ENCODE data around the gene WIPF3. TPM values are rescaled to one million over a fixed set of nuclear protein-coding genes. Genes with fewer than 3 reads are reported as not detected.

The WIPF3 gene, protein sequence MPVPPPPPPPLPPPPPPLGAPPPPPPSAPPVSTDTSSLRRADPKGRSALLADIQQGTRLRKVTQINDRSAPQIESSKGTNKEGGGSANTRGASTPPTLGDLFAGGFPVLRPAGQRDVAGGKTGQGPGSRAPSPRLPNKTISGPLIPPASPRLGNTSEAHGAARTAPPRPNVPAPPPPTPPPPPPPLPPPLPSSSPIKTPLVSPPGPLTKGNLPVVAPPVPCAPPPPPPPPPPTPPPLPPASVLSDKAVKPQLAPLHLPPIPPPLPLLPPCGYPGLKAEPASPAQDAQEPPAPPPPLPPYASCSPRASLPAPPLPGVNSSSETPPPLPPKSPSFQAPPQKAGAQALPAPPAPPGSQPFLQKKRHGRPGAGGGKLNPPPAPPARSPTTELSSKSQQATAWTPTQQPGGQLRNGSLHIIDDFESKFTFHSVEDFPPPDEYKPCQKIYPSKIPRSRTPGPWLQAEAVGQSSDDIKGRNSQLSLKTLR
- total RNA-seq = not detected in 2 replicates

- Mint-ChIP-seq H3K4me3 (ENCODE audit: low read depth) (no peak within 1 kb of the TSS), H3K36me3 (ENCODE audit: low read depth) (no peaks in the 10 kb centered on the region), H3K9me3 (no peaks in the 10 kb centered on the region), H3K27me3 (ENCODE audit: low read depth) (peaks cover 63% of the 10 kb centered on the region), H3K27ac (no peak within 1 kb of the TSS), H3K4me1 (ENCODE audit: low read depth) (peaks cover 2% of the 10 kb centered on the region)
- intact Hi-C loops (cut with micrococcal nuclease) = no loop called here
- no peak for DNase-seq (ENCODE audit: low spot score)
These were observed at the start of gene WIPF3 for GRCh38 chr7:29806208-29806994. Gene WIPF3, plus strand, starts transcription at chr7:29806508. Its CDS starts 28,217 bp downstream, at chr7:29834725.

DNA sequence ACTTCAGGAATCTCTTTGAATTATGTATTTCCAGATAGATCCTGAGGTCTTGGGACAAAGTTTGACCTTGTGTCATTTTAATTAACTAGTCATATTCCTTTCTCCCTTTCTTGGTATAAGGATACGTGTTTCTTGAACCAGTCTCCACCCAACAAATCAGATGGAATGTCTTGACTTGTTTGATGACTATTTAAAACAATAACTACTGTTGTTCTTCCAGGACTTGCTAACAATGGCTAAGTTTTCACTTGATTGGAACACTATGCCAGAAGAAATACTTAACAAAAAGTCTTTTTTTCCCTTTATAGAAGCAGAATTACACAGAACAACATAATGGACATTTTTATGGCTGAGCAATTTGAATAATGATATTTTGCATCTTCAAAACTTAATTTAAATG lies 43.0 kb upstream of the WIPF3 start:
- no peaks in the 10 kb centered on the region for H3K9me3 Mint-ChIP-seq
- DNase-seq (ENCODE audit: low spot score) = no peak
- no peaks in the 10 kb centered on the region for H3K4me1 Mint-ChIP-seq (ENCODE audit: low read depth)
- H3K27ac Mint-ChIP-seq = no peak overlapping the region
- H3K27me3 Mint-ChIP-seq (ENCODE audit: low read depth) = peaks cover 7% of the 10 kb centered on the region
- H3K4me3 Mint-ChIP-seq (ENCODE audit: low read depth) = no peak overlapping the region
- no peaks in the 10 kb centered on the region for H3K36me3 Mint-ChIP-seq (ENCODE audit: low read depth)
- intact Hi-C loops (cut with micrococcal nuclease) = no loop called here

DNA sequence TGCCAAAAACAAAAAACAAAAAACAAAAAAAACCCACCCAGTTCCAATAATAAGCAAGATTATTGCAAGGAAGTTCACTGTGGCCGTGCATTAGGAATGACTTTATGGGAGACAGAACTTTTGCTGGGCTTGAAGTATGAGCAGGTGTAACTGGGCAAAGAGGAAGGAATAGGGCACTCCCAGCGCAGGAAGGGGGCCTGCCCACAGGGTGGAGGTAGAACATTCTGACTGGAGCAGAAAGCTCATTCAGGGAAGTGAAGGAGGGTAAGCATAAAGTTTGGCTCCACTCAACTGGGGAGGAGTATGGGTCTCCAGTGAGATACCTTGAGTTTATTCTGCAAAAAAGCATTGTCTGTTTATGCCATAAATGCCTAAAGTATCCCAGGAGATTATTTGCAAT lies 42.1 kb upstream of the WIPF3 start:
- H3K9me3 Mint-ChIP-seq = no peaks in the 10 kb centered on the region
- intact Hi-C loops (cut with micrococcal nuclease) = no loop called here
- H3K27me3 Mint-ChIP-seq (ENCODE audit: low read depth) = peaks cover 7% of the 10 kb centered on the region
- H3K36me3 Mint-ChIP-seq (ENCODE audit: low read depth) = no peaks in the 10 kb centered on the region
- H3K27ac Mint-ChIP-seq = no peak overlapping the region
- DNase-seq (ENCODE audit: low spot score) = no peak
- H3K4me3 Mint-ChIP-seq (ENCODE audit: low read depth) = no peak overlapping the region
- H3K4me1 Mint-ChIP-seq (ENCODE audit: low read depth) = no peaks in the 10 kb centered on the region

- DNase-seq (ENCODE audit: low spot score) = no peak
- no peaks in the 10 kb centered on the region for H3K36me3 Mint-ChIP-seq (ENCODE audit: low read depth)
- H3K9me3 Mint-ChIP-seq = no peaks in the 10 kb centered on the region
- peaks cover 7% of the 10 kb centered on the region for H3K27me3 Mint-ChIP-seq (ENCODE audit: low read depth)
- H3K4me1 Mint-ChIP-seq (ENCODE audit: low read depth) = no peaks in the 10 kb centered on the region
- no peak overlapping the region for H3K27ac Mint-ChIP-seq
- intact Hi-C loops (cut with micrococcal nuclease) = no loop called here
- no peak overlapping the region for H3K4me3 Mint-ChIP-seq (ENCODE audit: low read depth)
These were observed 40.8 kb upstream of the WIPF3 start for GRCh38 chr7:29765490-29765889.

DNA sequence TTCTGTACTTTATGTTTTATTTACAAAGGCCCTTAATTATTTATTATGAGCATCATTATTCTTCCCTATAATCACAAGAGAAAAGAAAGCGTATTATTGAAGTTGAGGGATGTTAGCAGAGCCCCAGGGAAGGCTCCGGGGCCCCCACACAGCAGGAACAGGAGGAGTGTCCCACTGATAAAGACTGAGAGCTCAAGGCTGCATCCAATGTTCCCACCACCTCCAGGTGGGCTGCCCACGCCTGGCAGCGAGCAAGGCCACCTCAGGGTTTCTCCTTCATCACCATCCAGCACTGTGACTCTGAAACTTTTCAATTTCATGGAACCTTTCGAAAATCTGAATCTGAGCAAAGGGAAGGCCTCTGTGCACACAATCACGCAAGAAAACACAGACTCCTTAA lies 35.9 kb upstream of the WIPF3 start:
- no peaks in the 10 kb centered on the region for H3K4me1 Mint-ChIP-seq (ENCODE audit: low read depth)
- H3K36me3 Mint-ChIP-seq (ENCODE audit: low read depth) = no peaks in the 10 kb centered on the region
- DNase-seq (ENCODE audit: low spot score) = no peak
- no peak overlapping the region for H3K27ac Mint-ChIP-seq
- no peaks in the 10 kb centered on the region for H3K9me3 Mint-ChIP-seq
- intact Hi-C loops (cut with micrococcal nuclease) = no loop called here
- no peak overlapping the region for H3K4me3 Mint-ChIP-seq (ENCODE audit: low read depth)
- H3K27me3 Mint-ChIP-seq (ENCODE audit: low read depth) = peaks cover 12% of the 10 kb centered on the region

GRCh38 chr7:29771081-29771816 lies 35.1 kb upstream of the WIPF3 start:
- H3K4me3 Mint-ChIP-seq (ENCODE audit: low read depth) = no peak overlapping the region
- H3K27ac Mint-ChIP-seq = no peak overlapping the region
- intact Hi-C loops (cut with micrococcal nuclease) = no loop called here
- peaks cover 11% of the 10 kb centered on the region for H3K27me3 Mint-ChIP-seq (ENCODE audit: low read depth)
- H3K4me1 Mint-ChIP-seq (ENCODE audit: low read depth) = no peaks in the 10 kb centered on the region
- no peaks in the 10 kb centered on the region for H3K9me3 Mint-ChIP-seq
- DNase-seq (ENCODE audit: low spot score) = no peak
- no peaks in the 10 kb centered on the region for H3K36me3 Mint-ChIP-seq (ENCODE audit: low read depth)

GRCh38 chr7:29779017-29779416 lies 27.3 kb upstream of the WIPF3 start:
- no peak for DNase-seq (ENCODE audit: low spot score)
- intact Hi-C loops (cut with micrococcal nuclease) = no loop called here
- Mint-ChIP-seq H3K27me3 (ENCODE audit: low read depth) (peaks cover 7% of the 10 kb centered on the region), H3K9me3 (no peaks in the 10 kb centered on the region), H3K27ac (no peak overlapping the region), H3K4me3 (ENCODE audit: low read depth) (no peak overlapping the region), H3K36me3 (ENCODE audit: low read depth) (no peaks in the 10 kb centered on the region), H3K4me1 (ENCODE audit: low read depth) (no peaks in the 10 kb centered on the region)

DNA sequence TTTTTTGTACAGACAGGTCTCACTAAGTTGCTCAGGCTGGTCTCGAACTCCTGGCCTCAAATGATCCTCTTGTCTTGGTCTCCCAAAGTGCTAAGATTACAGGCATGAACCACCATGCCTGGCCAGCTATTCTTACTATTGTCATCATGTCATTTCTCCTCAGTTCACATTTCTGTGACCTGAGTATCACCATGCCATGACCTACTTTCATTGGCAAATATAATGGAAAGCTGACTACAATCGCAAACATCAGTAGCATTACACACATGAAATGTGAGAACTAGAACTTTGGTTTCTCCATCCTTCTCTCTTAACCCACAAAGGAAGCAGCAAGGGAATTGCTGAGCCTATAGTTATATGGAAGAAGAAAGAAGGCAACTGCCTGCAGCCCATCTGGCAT lies 26.0 kb upstream of the WIPF3 start:
- H3K4me3 Mint-ChIP-seq (ENCODE audit: low read depth) = no peak overlapping the region
- DNase-seq (ENCODE audit: low spot score) = no peak
- H3K36me3 Mint-ChIP-seq (ENCODE audit: low read depth) = no peaks in the 10 kb centered on the region
- H3K4me1 Mint-ChIP-seq (ENCODE audit: low read depth) = no peaks in the 10 kb centered on the region
- H3K9me3 Mint-ChIP-seq = no peaks in the 10 kb centered on the region
- H3K27me3 Mint-ChIP-seq (ENCODE audit: low read depth) = peaks cover 2% of the 10 kb centered on the region
- no peak overlapping the region for H3K27ac Mint-ChIP-seq
- intact Hi-C loops (cut with micrococcal nuclease) = no loop called here

DNA sequence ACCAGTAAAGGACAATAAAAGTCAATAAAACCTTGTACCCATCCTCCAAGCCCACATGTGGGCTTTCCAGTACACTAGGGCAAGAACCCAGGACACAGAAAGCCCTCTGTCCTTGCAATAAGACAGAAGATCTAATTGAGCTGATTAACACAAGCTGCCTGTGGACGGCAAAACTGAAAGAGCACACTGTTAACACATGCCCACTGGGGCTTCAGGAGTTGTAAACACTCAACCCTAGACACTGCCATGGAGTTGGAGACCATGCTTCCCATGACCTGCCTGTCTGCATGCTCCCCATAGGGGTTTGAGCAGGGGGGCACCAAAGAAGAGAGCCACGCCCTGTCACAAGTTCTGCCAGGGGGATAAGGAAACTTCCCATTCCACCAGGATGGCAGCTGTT lies 22.6 kb upstream of the WIPF3 start:
- Mint-ChIP-seq H3K9me3 (no peaks in the 10 kb centered on the region), H3K4me1 (ENCODE audit: low read depth) (no peaks in the 10 kb centered on the region), H3K27me3 (ENCODE audit: low read depth) (no peaks in the 10 kb centered on the region), H3K4me3 (ENCODE audit: low read depth) (no peak overlapping the region), H3K27ac (no peak overlapping the region), H3K36me3 (ENCODE audit: low read depth) (no peaks in the 10 kb centered on the region)
- intact Hi-C loops (cut with micrococcal nuclease) = no loop called here
- DNase-seq (ENCODE audit: low spot score) = no peak

- no peaks in the 10 kb centered on the region for H3K36me3 Mint-ChIP-seq (ENCODE audit: low read depth)
- H3K4me1 Mint-ChIP-seq (ENCODE audit: low read depth) = no peaks in the 10 kb centered on the region
- intact Hi-C loops (cut with micrococcal nuclease) = no loop called here
These were observed 12.8 kb upstream of the WIPF3 start for GRCh38 chr7:29793507-29793906.

DNA sequence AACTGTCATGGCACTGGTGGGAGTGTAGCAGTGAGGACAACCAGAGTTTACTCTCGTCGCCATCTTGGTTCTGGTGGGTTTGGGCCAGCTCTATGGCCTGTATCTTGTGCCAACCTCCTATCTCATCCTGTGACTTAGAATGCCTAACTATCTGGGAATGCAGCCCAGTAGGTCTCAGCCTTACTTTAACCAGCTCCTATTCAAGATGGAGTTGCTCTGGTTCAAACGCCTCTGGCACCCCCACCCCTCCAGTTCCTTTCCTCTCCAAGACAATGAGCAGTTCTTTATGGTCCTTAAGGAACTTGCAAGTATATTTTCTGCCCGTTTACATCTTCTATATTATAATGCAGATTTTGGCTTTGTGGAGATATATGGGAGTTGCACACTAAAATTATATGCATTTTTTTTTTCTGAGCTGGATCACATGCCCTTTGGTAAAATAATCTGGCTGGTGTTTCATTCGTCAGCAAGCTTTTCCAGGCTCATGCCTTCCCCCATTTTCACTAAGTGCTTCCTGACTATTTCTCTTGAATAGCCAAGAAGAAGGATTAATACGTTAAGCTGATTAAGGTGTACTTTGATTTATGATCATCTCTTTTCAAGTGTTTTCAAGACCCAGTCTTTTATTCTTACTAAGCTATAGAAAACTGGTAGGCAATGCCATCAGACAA lies 11.2 kb upstream of the WIPF3 start:
- intact Hi-C loops (cut with micrococcal nuclease) = no loop called here
- H3K9me3 Mint-ChIP-seq = no peaks in the 10 kb centered on the region
- no peaks in the 10 kb centered on the region for H3K36me3 Mint-ChIP-seq (ENCODE audit: low read depth)
- H3K27ac Mint-ChIP-seq = no peak overlapping the region
- no peak overlapping the region for H3K4me3 Mint-ChIP-seq (ENCODE audit: low read depth)
- H3K27me3 Mint-ChIP-seq (ENCODE audit: low read depth) = peaks cover 6% of the 10 kb centered on the region
- H3K4me1 Mint-ChIP-seq (ENCODE audit: low read depth) = no peaks in the 10 kb centered on the region
- no peak for DNase-seq (ENCODE audit: low spot score)

More at GRCh38 chr7:29793507-29793906, 12.8 kb upstream of the WIPF3 start:
- H3K27me3 Mint-ChIP-seq (ENCODE audit: low read depth) = peaks cover 6% of the 10 kb centered on the region
- H3K9me3 Mint-ChIP-seq = no peaks in the 10 kb centered on the region
- no peak for DNase-seq (ENCODE audit: low spot score)
- H3K4me3 Mint-ChIP-seq (ENCODE audit: low read depth) = no peak overlapping the region
- H3K27ac Mint-ChIP-seq = no peak overlapping the region

All from activated T-helper 2 cell treated with anti-CD3 and anti-CD28 coated beads, Interferon-gamma antibody, Interleukin-2, Interleukin-4, amounts not matched to agents 10 μg/mL and 5 μg/mL and 100 μg/mL, durations not matched to agents 14 hours and 24 hours and 36 hours (primary cell).